Measurements from ENCODE around the gene GLB1L3. TPM values are rescaled to one million over a fixed set of nuclear protein-coding genes. Genes with fewer than 3 reads are reported as not detected.
A peak's percentile ranks its signal among the peaks of the same experiment; 100 is the strongest.
"Not testable (repeated sequence)": the region's sequence is repeated elsewhere in the genome, so short reads cannot be mapped to it uniquely, and the experiment has no call there.

Gene GLB1L3
- total and polyA plus RNA-seq, 2 donors from 2014 or later: 0.06 to 0.17 TPM

DNA sequence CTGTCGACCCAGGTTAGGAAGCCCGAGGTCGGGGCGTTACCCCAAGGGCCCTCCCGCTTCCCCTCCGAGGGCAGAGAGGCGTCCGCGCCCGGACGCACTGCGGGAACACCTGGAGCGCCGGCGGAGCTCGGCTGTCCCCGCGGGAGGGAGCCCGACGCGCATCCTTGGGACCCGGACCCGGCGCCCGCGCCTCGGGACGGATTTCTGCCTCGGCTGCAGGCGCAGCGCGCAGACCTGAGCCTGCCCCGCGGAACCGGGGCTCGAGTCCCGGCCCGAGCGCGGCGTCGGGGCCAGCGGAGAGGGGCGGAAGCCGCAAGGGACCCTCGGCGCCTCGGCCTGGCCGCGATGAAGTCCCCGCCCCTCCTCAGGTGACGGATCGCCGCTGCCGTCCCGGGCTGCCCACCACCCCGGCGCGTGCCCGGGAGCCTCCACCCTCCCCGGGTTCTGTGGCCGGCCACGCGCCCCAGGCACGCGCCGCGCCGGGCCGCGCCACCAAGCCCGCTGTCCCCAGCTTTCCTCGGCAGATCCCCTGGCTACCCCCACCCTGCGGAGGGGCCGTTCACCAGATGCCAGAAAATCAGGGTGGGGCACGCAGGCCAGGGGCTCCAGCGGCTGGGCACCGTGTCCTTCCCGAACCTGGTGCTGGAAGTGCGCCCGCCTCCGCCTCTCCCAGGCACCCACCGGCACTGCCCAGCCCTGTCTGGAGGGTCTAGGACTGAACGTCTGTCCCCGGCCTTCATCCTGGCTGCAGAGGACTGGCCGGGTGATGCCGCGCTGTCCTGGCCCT, 410 bp downstream of the GLB1L3 start:
- no peak for TF ChIP-seq CTCF (IDR thresholded peaks at IDR 0.05; ENCODE audit: borderline replicate concordance, extremely low read depth, insufficient read depth)
- Histone ChIP-seq H3K27me3 (ENCODE audit: control insufficient read depth, insufficient read depth, low read length) (peaks cover 27% of the 10 kb centered on the region), H3K36me3 (ENCODE audit: control insufficient read depth in 2 of 3, insufficient read depth in 3 of 3, low read length in 3 of 3) (no peaks in the 10 kb centered on the region), H3K27ac (ENCODE audit: low read depth in 2 of 2, low read length in 2 of 2) (no peak overlapping the region), H3K9me3 (ENCODE audit: control insufficient read depth in 2 of 3, insufficient read depth in 1 of 3, low read length in 3 of 3) (no peaks in the 10 kb centered on the region), H3K4me1 (ENCODE audit: control insufficient read depth in 2 of 3, insufficient read depth in 2 of 3, low read depth in 1 of 3, low read length in 3 of 3) (peaks cover 0 to 9% (median 0%) of the 10 kb centered on the region in 3 donors), H3K4me3 (ENCODE audit: low read length in 3 of 3) (peak overlapping the region in 1 of 3 donors; percentile 41), H3K9ac (ENCODE audit: low read length in 3 of 3) (no peak overlapping the region)
- intact Hi-C loops (cut with DNase I): no loop called here
- no peak for FAIRE-seq
- peak in 3 of 5 donors; percentile 47 to 68 (median 50) for DNase-seq

DNA sequence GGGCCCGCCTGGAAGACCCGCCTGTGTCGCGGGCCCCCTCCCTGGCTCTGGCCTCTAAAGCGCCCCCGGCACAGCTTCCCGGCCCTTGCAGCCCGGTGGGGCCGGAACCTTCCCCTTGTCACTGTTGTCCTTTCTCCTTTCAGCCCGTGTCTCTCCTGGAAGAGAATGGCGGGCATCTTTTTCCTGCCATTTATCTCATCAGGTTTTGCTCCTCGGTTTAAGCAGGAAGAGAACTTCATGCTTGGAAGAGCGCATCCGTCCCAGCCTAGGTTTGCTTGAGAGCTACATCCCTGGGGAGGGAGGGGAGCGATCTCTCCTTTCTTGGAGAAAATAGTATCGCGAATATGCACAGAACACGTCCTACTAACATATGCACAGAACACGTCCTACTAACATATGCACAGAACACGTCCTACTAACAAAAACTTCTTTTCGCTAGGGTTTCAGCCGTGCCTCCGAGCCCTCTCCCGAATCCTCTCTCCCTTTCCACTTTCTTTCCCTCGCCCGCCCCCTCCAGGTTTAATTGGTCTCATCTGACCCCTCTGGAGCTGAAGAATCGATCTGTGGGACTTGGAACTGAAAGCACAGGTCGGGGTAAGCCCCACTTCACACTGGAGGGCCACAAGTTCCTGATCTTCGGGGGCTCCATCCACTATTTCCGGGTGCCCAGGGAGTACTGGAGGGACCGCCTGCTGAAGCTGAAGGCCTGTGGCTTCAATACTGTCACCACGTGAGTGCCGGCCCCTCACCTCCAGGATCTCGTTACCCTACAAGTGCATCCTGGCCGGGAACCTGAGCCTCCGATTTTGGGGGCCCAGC, 1.2 kb downstream of the GLB1L3 start:
- Histone ChIP-seq H3K9me3 (ENCODE audit: control insufficient read depth in 2 of 3, insufficient read depth in 1 of 3, low read length in 3 of 3) (no peaks in the 10 kb centered on the region), H3K27ac (ENCODE audit: low read depth in 2 of 2, low read length in 2 of 2) (no peak overlapping the region), H3K4me1 (ENCODE audit: control insufficient read depth in 2 of 3, insufficient read depth in 2 of 3, low read depth in 1 of 3, low read length in 3 of 3) (peaks cover 0 to 9% (median 0%) of the 10 kb centered on the region in 3 donors), H3K9ac (ENCODE audit: low read length in 3 of 3) (no peak overlapping the region), H3K36me3 (ENCODE audit: control insufficient read depth in 2 of 3, insufficient read depth in 3 of 3, low read length in 3 of 3) (no peaks in the 10 kb centered on the region), H3K4me3 (ENCODE audit: low read length in 3 of 3) (no peak overlapping the region), H3K27me3 (ENCODE audit: control insufficient read depth, insufficient read depth, low read length) (peaks cover 25% of the 10 kb centered on the region)
- DNase-seq: peak in 2 of 5 donors; percentile 67
- intact Hi-C loops (cut with DNase I): no loop called here
- TF ChIP-seq CTCF (IDR thresholded peaks at IDR 0.05; ENCODE audit: borderline replicate concordance, extremely low read depth, insufficient read depth): no peak
- FAIRE-seq: no peak

GRCh38 chr11:134278356-134278755, 2.2 kb downstream of the GLB1L3 start:
- intact Hi-C loops (cut with DNase I): no loop called here
- no peak for FAIRE-seq
- Histone ChIP-seq H3K9ac (ENCODE audit: low read length in 3 of 3) (no peak overlapping the region), H3K36me3 (ENCODE audit: control insufficient read depth in 2 of 3, insufficient read depth in 3 of 3, low read length in 3 of 3) (no peaks in the 10 kb centered on the region), H3K27ac (ENCODE audit: low read depth in 2 of 2, low read length in 2 of 2) (no peak overlapping the region), H3K4me1 (ENCODE audit: control insufficient read depth in 2 of 3, insufficient read depth in 2 of 3, low read depth in 1 of 3, low read length in 3 of 3) (peaks cover 0 to 9% (median 0%) of the 10 kb centered on the region in 3 donors), H3K4me3 (ENCODE audit: low read length in 3 of 3) (no peak overlapping the region), H3K9me3 (ENCODE audit: control insufficient read depth in 2 of 3, insufficient read depth in 1 of 3, low read length in 3 of 3) (no peaks in the 10 kb centered on the region), H3K27me3 (ENCODE audit: control insufficient read depth, insufficient read depth, low read length) (peaks cover 21% of the 10 kb centered on the region)
- TF ChIP-seq CTCF (IDR thresholded peaks at IDR 0.05; ENCODE audit: borderline replicate concordance, extremely low read depth, insufficient read depth): no peak
- DNase-seq: no peak

- H3K4me3 ChIP-seq (ENCODE audit: low read length in 3 of 3); H3K27ac ChIP-seq (ENCODE audit: low read depth in 2 of 2, low read length in 2 of 2); DNase-seq; H3K9ac ChIP-seq (ENCODE audit: low read length in 3 of 3); H3K27me3 ChIP-seq (ENCODE audit: control insufficient read depth, insufficient read depth, low read length); intact Hi-C loops (cut with DNase I); FAIRE-seq; H3K9me3 ChIP-seq (ENCODE audit: control insufficient read depth in 2 of 3, insufficient read depth in 1 of 3, low read length in 3 of 3); H3K4me1 ChIP-seq (ENCODE audit: control insufficient read depth in 2 of 3, insufficient read depth in 2 of 3, low read depth in 1 of 3, low read length in 3 of 3); H3K36me3 ChIP-seq (ENCODE audit: control insufficient read depth in 2 of 3, insufficient read depth in 3 of 3, low read length in 3 of 3): not testable (repeated sequence)
Measured at GRCh38 chr11:134281635-134282034, 5.5 kb downstream of the GLB1L3 start.

Data from kidney (tissue), 14 donors.